Measurements from ENCODE around the gene IQCH. TPM values are rescaled to one million over a fixed set of nuclear protein-coding genes. Genes with fewer than 3 reads are reported as not detected.
"Not testable (repeated sequence)": the region's sequence is repeated elsewhere in the genome, so short reads cannot be mapped to it uniquely, and the experiment has no call there.

The IQCH gene
- total RNA-seq, 4 donors from 2014 or later: 0.27 to 4.6 (median 1.1) TPM; not detected in 1

- no peak for TF ChIP-seq EP300 (IDR thresholded peaks at IDR 0.05)
- no peak for TF ChIP-seq POLR2A (IDR thresholded peaks at IDR 0.05)
- no peak for TF ChIP-seq CTCF (IDR thresholded peaks at IDR 0.05)
- TF ChIP-seq POLR2AphosphoS5 (IDR thresholded peaks at IDR 0.05): no peak
- WGBS, 2 donors (ENCODE audit: low coverage in 1 of 2): 86 to 91% methylated on average over 3 of the region's 3 CpGs
- no peaks in the 10 kb centered on the region for H3K4me1 ChIP-seq
- ATAC-seq: no peak
- H3K9me3 ChIP-seq: no peaks in the 10 kb centered on the region
- no peak overlapping the region for H3K4me3 ChIP-seq
- H3K36me3 ChIP-seq: no peaks in the 10 kb centered on the region
- H3K27ac ChIP-seq: no peak overlapping the region
- H3K27me3 ChIP-seq: no peaks in the 10 kb centered on the region
Measured at GRCh38 chr15:67358812-67359211, 104.2 kb downstream of the IQCH start.

GRCh38 chr15:67359431-67360079, 105.0 kb downstream of the IQCH start:
- H3K27ac ChIP-seq: no peak overlapping the region
- TF ChIP-seq POLR2AphosphoS5 (IDR thresholded peaks at IDR 0.05): no peak
- no peak for TF ChIP-seq EP300 (IDR thresholded peaks at IDR 0.05)
- TF ChIP-seq CTCF (IDR thresholded peaks at IDR 0.05): no peak
- no peak for TF ChIP-seq POLR2A (IDR thresholded peaks at IDR 0.05)
- no peaks in the 10 kb centered on the region for H3K4me1 ChIP-seq
- no peak for ATAC-seq
- no peaks in the 10 kb centered on the region for H3K36me3 ChIP-seq
- no peak overlapping the region for H3K4me3 ChIP-seq
- no peaks in the 10 kb centered on the region for H3K9me3 ChIP-seq
- WGBS, 2 donors (ENCODE audit: low coverage in 1 of 2): 63 to 71% methylated on average over 8 of the region's 8 CpGs
- no peaks in the 10 kb centered on the region for H3K27me3 ChIP-seq

GRCh38 chr15:67361100-67361499, 106.5 kb downstream of the IQCH start:
- H3K27ac ChIP-seq: no peak overlapping the region
- ATAC-seq: no peak
- H3K27me3 ChIP-seq: no peaks in the 10 kb centered on the region
- H3K36me3 ChIP-seq: no peaks in the 10 kb centered on the region
- WGBS, 2 donors (ENCODE audit: low coverage in 1 of 2): 75 to 80% methylated on average over 1 to 2 of the region's 2 CpGs
- no peaks in the 10 kb centered on the region for H3K9me3 ChIP-seq
- no peak overlapping the region for H3K4me3 ChIP-seq
- TF ChIP-seq POLR2A (IDR thresholded peaks at IDR 0.05): no peak
- no peak for TF ChIP-seq CTCF (IDR thresholded peaks at IDR 0.05)
- no peak for TF ChIP-seq EP300 (IDR thresholded peaks at IDR 0.05)
- TF ChIP-seq POLR2AphosphoS5 (IDR thresholded peaks at IDR 0.05): no peak
- no peaks in the 10 kb centered on the region for H3K4me1 ChIP-seq

GRCh38 chr15:67363712-67364111, 109.1 kb downstream of the IQCH start:
- H3K4me1 ChIP-seq, H3K36me3 ChIP-seq, H3K4me3 ChIP-seq, ATAC-seq, H3K27me3 ChIP-seq, H3K9me3 ChIP-seq, H3K27ac ChIP-seq: not testable (repeated sequence)
- 80 to 89% methylated on average over 1 of the region's 1 CpG for WGBS, 2 donors (ENCODE audit: low coverage in 1 of 2)

- H3K9me3 ChIP-seq: no peaks in the 10 kb centered on the region
- 79 to 100% methylated on average over 1 to 2 of the region's 2 CpGs for WGBS, 2 donors (ENCODE audit: low coverage in 1 of 2)
- H3K4me1 ChIP-seq: no peaks in the 10 kb centered on the region
- no peaks in the 10 kb centered on the region for H3K36me3 ChIP-seq
- H3K4me3 ChIP-seq: no peak overlapping the region
- no peaks in the 10 kb centered on the region for H3K27me3 ChIP-seq
- TF ChIP-seq POLR2AphosphoS5 (IDR thresholded peaks at IDR 0.05): no peak
- TF ChIP-seq CTCF (IDR thresholded peaks at IDR 0.05): no peak
- TF ChIP-seq POLR2A (IDR thresholded peaks at IDR 0.05): no peak
- ATAC-seq: no peak
- H3K27ac ChIP-seq: no peak overlapping the region
Measured at GRCh38 chr15:67365994-67366393, 111.4 kb downstream of the IQCH start.
